GM21515 (cell line): ENCODE measurements around the gene KIRREL3.
"Not testable (repeated sequence)": the region's sequence is repeated elsewhere in the genome, so short reads cannot be mapped to it uniquely, and the experiment has no call there.

Source experiments
- ATAC-seq: cut with Tn5 transposase; IDR thresholded peaks from one replicate; pipeline ENCODE4 v1.9.1; 2021; ENCODE audit not compliant: unreplicated experiment

Gene KIRREL3

GRCh38 chr11:126374562-126375300, 625.8 kb downstream of the KIRREL3 start:
- ATAC-seq = not testable (repeated sequence)

GRCh38 chr11:126373389-126374066, 627.0 kb downstream of the KIRREL3 start:
- ATAC-seq = not testable (repeated sequence)
